Measurements from ENCODE around the gene TNN.

- TF ChIP-seq, protein P1, sequence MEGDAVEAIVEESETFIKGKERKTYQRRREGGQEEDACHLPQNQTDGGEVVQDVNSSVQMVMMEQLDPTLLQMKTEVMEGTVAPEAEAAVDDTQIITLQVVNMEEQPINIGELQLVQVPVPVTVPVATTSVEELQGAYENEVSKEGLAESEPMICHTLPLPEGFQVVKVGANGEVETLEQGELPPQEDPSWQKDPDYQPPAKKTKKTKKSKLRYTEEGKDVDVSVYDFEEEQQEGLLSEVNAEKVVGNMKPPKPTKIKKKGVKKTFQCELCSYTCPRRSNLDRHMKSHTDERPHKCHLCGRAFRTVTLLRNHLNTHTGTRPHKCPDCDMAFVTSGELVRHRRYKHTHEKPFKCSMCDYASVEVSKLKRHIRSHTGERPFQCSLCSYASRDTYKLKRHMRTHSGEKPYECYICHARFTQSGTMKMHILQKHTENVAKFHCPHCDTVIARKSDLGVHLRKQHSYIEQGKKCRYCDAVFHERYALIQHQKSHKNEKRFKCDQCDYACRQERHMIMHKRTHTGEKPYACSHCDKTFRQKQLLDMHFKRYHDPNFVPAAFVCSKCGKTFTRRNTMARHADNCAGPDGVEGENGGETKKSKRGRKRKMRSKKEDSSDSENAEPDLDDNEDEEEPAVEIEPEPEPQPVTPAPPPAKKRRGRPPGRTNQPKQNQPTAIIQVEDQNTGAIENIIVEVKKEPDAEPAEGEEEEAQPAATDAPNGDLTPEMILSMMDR (IDR thresholded peaks at IDR 0.05), result no peak
- no peak for TF ChIP-seq POLR2A (IDR thresholded peaks at IDR 0.05)
Measured at GRCh38 chr1:175164751-175165150, 97.1 kb downstream of the TNN start.
